ENCODE measurements around the gene SKAP1.

The SKAP1 gene

GRCh38 chr17:48149787-48150463 is 280.1 kb downstream of the SKAP1 start:
- Histone ChIP-seq H2AFZ (ENCODE audit: low read length) (no peak overlapping the region), H3K4me3 (ENCODE audit: low read length) (no peak overlapping the region), H4K20me1 (ENCODE audit: insufficient read depth, low read length) (no peaks in the 10 kb centered on the region), H3K36me3 (replicated peaks; ENCODE audit: insufficient read depth, low read length) (no peaks in the 10 kb centered on the region), H3K27me3 (replicated peaks; ENCODE audit: insufficient read depth, low read length) (no peaks in the 10 kb centered on the region), H3K27ac (ENCODE audit: low read length) (no peak overlapping the region), H3K79me2 (ENCODE audit: low read length) (no peaks in the 10 kb centered on the region), H3K4me1 (ENCODE audit: low read length) (peaks cover 6% of the 10 kb centered on the region; the same call in 1 of the 2 replicates), H3K9me3 (replicated peaks; ENCODE audit: insufficient read depth, low read length) (no peaks in the 10 kb centered on the region), H3K9ac (ENCODE audit: low read length) (no peak overlapping the region), H3K9me2 (replicated peaks; ENCODE audit: insufficient read depth, low read length) (no peaks in the 10 kb centered on the region), H3F3A (ENCODE audit: insufficient read depth, low read length) (no peaks in the 10 kb centered on the region), H3K4me2 (ENCODE audit: low read depth, low read length) (no peak overlapping the region)
- DNase-seq: no peak
- TF ChIP-seq EZH2phosphoT487 (IDR thresholded peaks at IDR 0.05; ENCODE audit: low read length) (no peak), EZH2 (optimal IDR thresholded peaks at IDR 0.05; ENCODE audit: low read depth, low read length) (no peak), CTCF (IDR thresholded peaks at IDR 0.05; ENCODE audit: low read length) (no peak)

GRCh38 chr17:48148854-48149786 is 280.9 kb downstream of the SKAP1 start:
- H3K4me2 ChIP-seq (ENCODE audit: low read depth, low read length): no peak overlapping the region
- H3K27me3 ChIP-seq (replicated peaks; ENCODE audit: insufficient read depth, low read length): no peaks in the 10 kb centered on the region
- no peak for DNase-seq
- no peak overlapping the region for H3K9ac ChIP-seq (ENCODE audit: low read length)
- H3K4me3 ChIP-seq (ENCODE audit: low read length): no peak overlapping the region
- no peak overlapping the region for H2AFZ ChIP-seq (ENCODE audit: low read length)
- no peaks in the 10 kb centered on the region for H3K36me3 ChIP-seq (replicated peaks; ENCODE audit: insufficient read depth, low read length)
- no peaks in the 10 kb centered on the region for H4K20me1 ChIP-seq (ENCODE audit: insufficient read depth, low read length)
- no peaks in the 10 kb centered on the region for H3K79me2 ChIP-seq (ENCODE audit: low read length)
- TF ChIP-seq CTCF (IDR thresholded peaks at IDR 0.05; ENCODE audit: low read length) (no peak), EZH2phosphoT487 (IDR thresholded peaks at IDR 0.05; ENCODE audit: low read length) (no peak), EZH2 (optimal IDR thresholded peaks at IDR 0.05; ENCODE audit: low read depth, low read length) (no peak)
- no peaks in the 10 kb centered on the region for H3K9me2 ChIP-seq (replicated peaks; ENCODE audit: insufficient read depth, low read length)
- H3K9me3 ChIP-seq (replicated peaks; ENCODE audit: insufficient read depth, low read length): no peaks in the 10 kb centered on the region
- no peaks in the 10 kb centered on the region for H3F3A ChIP-seq (ENCODE audit: insufficient read depth, low read length)
- no peak overlapping the region for H3K27ac ChIP-seq (ENCODE audit: low read length)
- H3K4me1 ChIP-seq (ENCODE audit: low read length): peaks cover 6% of the 10 kb centered on the region; the same call in 1 of the 2 replicates

DNA sequence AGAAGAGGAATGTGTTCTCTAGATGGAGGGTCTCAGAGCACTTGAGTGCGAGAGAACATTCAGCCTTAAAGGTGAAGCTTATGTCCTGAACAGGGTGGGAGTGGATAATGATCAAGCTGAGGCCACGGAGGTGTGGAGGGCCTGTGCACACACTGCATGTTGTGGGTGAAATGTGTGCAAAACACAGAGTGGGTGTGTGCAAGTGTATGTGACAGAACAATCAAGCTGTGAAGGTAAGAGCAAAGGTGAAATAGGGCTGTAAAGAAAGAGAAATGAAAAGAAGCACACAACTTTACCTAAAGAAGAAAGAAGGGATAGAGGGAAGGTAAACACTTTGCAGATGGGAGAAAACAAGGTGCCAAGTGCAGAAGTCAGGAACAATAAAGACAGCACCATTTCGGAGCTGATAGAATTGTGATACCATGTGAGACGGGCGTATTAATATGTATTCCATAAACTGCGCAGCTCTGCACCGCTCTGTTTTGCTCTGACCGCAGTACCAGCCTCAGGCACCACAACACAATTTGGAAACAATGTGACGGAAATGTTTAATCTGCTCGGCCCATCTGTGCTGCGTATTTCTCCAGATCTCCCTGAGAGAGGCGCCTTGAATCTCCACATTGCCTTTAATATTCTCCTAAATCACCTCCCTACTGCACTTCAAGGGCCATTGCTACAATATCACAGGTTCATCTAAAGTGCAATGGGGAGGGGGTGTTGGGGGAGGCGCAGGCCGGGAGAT is 281.8 kb downstream of the SKAP1 start:
- no peaks in the 10 kb centered on the region for H3K27me3 ChIP-seq (replicated peaks; ENCODE audit: insufficient read depth, low read length)
- H3K4me2 ChIP-seq (ENCODE audit: low read depth, low read length): no peak overlapping the region

More for the DNA sequence above, 281.8 kb downstream of the SKAP1 start:
- Histone ChIP-seq H3F3A (ENCODE audit: insufficient read depth, low read length) (no peaks in the 10 kb centered on the region), H2AFZ (ENCODE audit: low read length) (no peak overlapping the region), H3K4me3 (ENCODE audit: low read length) (no peak overlapping the region), H4K20me1 (ENCODE audit: insufficient read depth, low read length) (no peaks in the 10 kb centered on the region), H3K9me3 (replicated peaks; ENCODE audit: insufficient read depth, low read length) (no peaks in the 10 kb centered on the region), H3K9ac (ENCODE audit: low read length) (no peak overlapping the region), H3K79me2 (ENCODE audit: low read length) (no peaks in the 10 kb centered on the region), H3K36me3 (replicated peaks; ENCODE audit: insufficient read depth, low read length) (no peaks in the 10 kb centered on the region), H3K27ac (ENCODE audit: low read length) (no peak overlapping the region), H3K4me1 (ENCODE audit: low read length) (peaks cover 6% of the 10 kb centered on the region; the same call in 1 of the 2 replicates), H3K9me2 (replicated peaks; ENCODE audit: insufficient read depth, low read length) (no peaks in the 10 kb centered on the region)
- TF ChIP-seq EZH2phosphoT487 (IDR thresholded peaks at IDR 0.05; ENCODE audit: low read length) (no peak), CTCF (IDR thresholded peaks at IDR 0.05; ENCODE audit: low read length) (no peak), EZH2 (optimal IDR thresholded peaks at IDR 0.05; ENCODE audit: low read depth, low read length) (no peak)
- no peak for DNase-seq
